ENCODE data around the gene CFAP97D2. TPM values are rescaled to one million over a fixed set of nuclear protein-coding genes. Genes with fewer than 3 reads are reported as not detected.
"Not testable (repeated sequence)": the region's sequence is repeated elsewhere in the genome, so short reads cannot be mapped to it uniquely, and the experiment has no call there.

CFAP97D2 gene
- total RNA-seq, 1 donor from 2014 or later = 7.5 TPM

DNA sequence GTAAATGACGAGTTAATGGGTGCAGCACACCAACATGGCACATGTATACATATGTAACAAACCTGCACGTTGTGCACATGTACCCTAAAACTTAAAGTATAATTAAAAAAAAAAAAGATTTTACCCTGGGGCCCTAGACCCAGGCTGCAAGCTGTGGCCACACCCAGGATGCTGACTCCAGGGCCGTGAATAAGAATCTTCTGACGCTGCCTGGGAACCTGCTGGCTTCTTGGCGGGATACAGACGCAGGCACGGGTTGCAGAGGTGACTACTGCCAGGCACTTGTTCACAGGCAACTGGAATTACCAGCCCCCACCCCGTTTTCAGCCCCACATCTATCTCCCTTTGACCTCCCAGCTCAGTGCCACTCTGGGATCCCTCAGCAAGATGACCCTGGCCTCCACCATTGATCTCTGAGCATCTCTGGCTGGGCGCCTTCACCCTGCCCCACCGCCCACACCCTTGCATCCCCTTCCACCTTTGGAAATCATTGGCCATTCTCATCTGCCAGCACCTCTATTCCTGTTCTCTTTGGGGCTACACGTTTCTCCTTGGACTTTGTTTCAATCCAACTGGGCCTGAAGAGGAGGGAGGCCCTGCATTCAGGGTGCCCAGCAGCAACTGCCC is 21.1 kb upstream of the CFAP97D2 start:
- DNase-seq (ENCODE audit: low spot score) = no peak

DNA sequence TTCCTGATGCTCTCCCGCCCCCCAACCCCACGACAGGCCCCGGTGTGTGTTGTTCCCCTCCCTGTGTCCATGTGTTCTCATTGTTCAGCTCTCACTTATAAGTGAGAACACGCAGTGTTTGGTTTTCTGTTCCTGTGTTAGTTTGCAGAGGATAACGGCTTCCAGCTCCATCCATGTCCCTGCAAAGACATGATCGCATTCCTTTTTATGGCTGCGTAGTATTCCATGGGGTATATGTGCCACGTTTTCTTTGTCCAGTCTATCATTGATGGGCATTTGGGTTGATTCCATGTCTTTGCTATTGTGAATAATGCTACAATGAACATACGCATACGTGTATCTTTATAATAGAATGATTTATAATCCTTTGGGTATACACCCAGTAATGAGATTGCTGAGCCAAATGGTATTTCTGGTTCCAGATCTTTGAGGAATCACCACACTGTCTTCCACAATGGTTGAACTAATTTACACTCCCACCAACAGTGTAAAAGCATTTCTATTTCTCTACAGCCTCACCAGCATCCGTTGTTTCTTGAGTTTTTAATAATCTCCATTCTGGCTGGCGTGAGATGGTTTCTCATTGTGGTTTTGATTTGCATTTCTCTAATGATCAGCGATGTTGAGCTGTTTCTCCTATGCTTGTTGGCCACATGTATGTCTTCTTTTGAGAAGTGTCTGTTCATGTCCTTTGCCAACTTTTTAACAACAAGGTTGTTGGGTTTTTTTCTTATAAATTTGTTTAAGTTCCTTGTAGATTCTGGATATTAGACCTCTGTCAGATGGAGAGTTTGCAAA is 20.0 kb upstream of the CFAP97D2 start:
- not testable (repeated sequence) for DNase-seq (ENCODE audit: low spot score)

DNA sequence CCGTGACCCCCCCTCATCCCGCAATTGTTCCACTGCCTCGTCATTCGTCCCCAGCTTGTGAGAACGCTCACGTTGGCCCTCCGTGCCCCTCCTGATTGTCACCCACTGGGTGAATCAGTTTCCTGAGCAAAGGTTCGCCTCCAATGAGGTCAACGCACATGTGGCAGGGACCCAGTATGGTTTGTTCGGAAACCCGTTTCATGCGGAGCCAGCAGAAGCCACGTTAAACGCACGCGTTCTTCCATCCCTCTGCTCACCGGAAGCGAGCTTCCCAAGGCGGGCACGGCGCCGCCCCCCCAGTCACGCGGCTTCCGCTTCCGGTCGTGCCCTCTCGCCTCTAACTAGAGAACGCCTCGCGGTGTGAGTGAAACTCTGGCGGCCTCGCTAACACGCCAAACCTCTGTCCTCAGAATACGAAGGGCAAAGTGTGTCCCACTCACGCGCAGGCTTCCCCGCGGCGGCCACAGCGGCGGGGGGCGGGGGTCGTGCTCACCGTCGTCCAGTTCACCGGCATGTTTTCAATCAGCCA is 18.0 kb upstream of the CFAP97D2 start:
- no peak for DNase-seq (ENCODE audit: low spot score)

DNA sequence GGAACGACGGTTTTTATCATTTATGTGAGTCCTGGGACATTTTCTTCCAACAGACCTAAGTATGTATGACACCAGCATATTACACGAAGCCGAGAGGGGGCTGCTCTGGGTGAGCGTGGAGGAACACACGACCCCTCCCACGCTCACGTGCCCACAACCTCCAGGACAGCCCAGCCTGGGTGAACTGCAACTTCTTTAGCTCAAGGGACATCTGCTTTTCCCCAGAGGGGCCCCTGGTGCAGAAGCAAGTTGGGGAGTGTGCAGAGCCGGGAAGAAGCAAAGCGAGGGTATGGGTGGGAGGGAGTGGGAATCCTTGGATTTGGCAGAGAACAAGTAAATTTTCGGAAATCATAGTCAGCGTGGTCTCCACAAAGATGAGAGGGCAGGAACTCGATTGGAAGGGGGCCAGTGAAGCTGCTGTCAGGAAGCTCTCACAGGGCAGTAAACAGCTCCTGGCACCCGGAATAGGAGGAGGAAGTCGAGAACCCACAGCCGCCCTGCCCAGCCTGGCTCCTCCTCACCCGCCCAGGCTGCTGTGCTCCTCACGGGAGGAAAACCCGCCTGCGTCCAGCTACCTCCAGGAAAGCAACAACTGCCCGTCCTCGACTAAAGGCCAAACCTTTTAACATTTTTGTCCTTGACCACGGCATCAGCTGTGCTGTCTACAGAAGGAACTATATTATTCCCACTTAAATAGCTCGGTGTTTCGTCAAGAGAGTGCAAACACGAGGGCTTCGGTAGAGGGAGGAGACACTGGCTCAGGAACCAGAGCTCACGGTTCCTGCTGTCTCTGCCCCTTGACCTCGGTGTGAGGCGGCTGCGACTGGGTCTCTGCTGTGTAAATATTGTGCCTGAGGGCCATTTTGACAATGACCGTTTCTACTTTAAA is 17.2 kb upstream of the CFAP97D2 start:
- DNase-seq (ENCODE audit: low spot score) = peak; percentile 43

DNA sequence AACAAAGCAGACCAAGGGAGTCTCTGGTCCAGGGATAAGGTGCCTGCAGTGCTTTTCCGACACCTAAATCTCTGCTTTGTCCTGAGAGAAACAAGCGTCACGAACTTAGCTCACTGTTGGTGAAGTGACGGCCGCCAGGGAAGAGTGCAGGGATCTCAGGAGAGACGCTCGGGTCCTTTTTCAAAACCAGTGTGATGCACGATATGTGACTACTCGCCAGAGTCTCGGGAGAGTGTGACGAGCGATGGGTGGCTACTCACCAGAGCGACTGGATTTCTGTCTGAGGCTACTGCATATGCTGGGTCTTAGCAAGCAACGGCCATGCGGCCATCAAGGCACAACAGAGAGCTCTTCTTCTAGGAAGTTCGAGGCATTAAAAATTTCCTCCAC is 16.5 kb upstream of the CFAP97D2 start:
- no peak for DNase-seq (ENCODE audit: low spot score)

DNA sequence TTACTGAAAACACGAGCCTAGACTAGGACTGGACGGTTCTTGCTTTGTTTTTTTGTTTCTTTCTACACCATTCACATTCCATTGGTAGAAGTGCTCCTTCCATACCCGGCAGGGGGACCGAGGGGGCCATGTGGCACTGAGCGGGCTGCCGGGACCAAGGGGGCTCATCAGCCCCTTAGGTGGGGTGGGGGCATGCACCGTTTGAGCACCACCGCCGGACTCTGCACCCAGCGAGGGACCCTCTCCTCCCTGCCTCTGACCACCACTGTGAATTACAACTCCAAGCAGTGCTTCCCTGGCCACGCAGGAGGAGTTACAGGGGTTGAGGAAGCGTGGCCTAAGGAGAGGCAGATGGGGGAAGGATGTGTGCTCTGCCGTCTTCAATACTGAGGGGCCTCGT is 15.0 kb upstream of the CFAP97D2 start:
- no peak for DNase-seq (ENCODE audit: low spot score)

DNA sequence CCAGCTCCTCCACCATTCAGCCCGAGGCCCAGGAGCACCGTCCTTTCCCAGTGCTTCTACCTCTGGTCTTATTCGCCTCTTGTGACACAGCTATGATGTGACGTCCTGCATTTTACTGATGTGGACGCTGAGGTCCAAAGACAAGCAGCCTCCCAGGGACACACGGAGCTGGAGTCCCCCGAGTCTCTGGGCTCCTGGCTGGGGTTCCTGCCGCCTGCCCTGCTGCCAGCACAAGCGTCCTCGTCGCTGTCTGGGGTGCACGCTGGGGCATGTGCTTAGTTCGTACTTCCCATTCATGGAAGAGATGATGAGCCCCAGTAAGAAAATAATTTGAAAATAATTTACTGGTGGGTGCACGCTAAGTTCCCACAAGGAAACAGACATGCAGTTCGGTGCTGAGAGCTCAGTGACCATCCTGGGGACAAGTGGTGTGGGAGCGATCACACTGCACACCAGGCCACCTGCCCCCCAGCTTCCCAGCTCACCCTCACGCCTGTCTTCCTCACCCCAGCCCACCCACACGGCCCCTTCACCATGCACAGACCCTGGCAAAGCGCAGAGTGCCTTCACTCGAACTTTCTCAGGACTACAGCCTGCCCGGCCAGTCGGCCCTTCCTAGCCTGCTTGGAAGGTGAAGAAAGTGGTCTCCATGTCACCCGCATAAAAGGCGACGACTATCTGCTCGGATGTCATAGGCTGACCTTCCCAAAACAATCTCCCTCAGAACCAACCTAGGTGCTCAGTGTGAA is 14.2 kb upstream of the CFAP97D2 start:
- no peak for DNase-seq (ENCODE audit: low spot score)

DNA sequence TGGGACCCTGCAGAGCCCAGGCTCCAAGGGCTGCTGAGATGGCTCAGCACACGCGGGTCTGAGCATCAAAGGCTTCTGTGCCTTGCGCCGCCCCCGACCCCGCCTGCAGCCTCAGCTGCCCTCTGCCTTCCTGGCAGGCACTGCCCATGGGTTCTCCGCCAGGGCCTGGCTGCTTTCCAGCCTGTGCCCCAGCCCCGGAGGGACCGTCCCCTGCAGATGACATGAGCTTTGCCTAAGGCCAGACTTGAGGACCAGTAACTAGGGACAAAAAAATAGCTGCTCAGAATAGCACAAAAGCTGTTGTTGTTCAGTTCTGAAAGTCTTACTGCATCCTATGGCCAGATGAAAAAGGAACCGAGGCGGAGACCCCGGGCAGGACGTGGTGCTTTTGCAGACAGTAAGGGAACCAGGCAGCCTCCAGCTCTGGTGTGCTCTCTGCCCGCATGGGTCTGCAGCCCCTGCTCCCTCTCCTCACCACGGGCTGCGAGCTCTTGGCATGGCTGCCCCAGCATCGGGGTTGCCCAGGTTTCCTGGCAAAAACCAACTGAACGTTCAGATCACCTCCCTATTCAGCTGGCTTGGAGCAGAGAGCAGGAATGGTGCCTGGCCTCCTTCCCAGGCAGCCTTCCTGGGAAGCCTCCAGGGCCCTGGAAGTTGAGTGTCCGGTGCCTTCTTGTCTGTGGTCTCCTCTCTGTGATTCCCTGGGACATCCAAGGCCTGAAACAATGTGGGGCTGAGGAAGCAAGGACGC is 12.5 kb upstream of the CFAP97D2 start:
- DNase-seq (ENCODE audit: low spot score) = no peak

DNA sequence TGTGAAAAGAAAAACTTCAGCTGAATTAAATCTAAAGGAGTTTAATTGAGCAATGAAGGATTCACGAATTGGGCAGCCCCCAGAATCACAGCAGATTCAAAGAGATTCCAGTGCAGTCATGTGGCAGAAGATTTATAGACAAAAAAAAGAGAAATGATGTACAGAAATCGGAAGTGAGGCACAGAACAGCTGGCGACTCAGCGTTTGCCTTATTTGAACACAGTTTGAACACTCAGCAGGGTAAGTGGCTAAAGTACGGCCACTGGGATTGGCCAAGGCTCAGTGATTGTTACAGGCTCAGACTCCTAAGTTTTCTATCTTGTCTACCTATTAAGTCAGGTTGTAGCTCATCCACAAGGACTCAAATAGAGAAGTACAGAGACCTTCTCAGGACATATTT is 11.6 kb upstream of the CFAP97D2 start:
- DNase-seq (ENCODE audit: low spot score) = peak; percentile 19

DNA sequence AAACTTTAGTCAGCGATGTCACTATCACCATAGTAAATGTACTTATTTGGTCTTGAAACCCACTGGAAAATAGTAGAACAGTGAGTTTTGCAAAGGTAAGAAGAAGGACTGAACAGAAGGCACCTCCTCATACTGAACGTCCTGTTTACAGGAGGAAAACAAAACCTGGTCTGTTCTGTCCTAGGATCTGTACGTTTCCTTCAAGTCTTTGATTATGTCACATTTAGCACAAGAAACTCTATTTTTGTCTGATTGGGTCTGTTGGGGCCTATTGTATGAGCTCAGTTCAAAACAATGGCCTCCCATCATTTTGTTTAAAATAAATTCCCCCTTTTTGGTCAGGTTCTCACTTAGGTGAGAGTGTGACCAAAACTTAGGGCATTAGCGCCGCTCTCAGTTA is 11.2 kb upstream of the CFAP97D2 start:
- DNase-seq (ENCODE audit: low spot score) = no peak

DNA sequence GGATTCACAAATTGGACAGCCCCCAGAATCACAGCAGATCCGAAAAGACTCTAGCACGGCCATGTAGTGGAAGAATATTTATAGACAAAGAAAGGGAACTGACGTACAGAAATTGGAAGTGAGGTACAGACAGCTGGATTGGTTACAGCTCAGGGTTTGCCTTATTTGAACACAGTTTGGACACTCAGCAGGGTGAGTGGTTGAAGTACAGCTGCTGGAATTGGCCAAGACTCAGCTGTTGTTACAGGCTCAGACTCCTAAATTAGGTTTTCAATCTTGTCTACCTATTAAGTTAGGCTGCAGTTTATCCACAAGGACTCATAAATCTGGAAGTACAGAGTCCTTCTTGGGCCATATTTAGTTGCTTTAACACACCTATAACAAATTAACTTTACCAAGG is 5.8 kb upstream of the CFAP97D2 start:
- no peak for DNase-seq (ENCODE audit: low spot score)

DNA sequence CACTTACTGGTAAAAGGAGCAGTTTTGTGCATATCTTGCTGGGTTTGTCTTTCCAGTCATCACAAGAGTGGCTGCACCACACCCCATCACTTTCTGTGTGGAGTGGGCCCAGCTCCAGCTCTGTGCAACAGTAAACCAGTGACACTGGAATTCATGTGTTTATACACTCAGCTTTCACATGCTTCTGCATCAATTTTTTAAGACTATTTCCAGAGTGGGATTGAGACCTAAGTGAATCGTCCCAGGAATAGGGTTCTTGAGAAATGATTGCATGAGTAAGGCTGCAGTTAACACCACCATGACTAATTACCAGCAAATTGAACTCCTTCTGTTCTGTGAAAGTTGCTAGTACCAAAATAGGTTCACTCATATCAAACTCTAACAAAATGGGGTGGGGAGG is 5.3 kb upstream of the CFAP97D2 start:
- no peak for DNase-seq (ENCODE audit: low spot score)

DNA sequence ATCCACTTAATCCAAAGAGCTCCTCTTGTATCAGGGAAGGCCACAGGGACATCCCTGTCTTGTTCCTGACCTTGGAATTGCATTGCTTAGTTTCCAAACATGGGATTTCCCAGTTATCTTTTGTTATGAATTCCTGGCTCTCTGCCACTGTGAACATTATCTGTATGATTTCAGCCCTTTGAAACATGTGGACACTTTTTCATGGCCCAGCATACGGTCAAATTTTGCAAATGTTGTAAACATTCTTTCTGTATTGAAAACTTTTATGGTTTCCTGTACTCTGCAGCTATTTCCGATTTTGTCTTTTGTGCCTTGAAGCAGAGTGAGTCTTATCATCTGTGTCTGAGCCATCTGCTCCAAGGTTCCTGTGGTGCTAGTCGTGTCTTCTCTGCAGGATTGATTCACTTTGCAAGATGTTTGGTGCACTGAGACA is 4.5 kb upstream of the CFAP97D2 start:
- peak; percentile 22 for DNase-seq (ENCODE audit: low spot score)

DNA sequence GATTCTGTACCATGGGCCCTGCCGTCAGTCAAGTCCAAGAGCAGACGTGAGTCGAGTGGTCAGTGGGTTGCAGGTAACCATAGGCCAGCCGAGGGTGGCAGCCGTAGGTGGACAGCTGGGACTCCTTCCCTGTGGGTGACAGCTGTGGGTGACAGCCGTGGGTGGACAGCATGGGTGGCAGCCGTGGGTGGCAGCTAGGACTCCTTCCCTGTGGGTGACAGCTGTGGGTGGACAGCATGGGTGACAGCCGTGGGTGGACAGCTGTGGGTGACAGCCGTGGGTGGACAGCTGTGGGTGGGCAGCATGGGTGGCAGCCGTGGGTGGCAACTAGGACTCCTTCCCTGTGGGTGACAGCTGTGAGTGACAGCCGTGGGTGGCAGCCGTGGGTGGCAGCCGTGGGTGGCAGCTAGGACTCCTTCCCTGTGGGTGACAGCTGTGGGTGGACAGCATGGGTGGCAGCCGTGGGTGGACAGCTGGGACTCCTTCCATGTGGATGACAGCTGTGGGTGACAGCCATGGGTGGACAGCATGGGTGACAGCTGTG is 2.6 kb upstream of the CFAP97D2 start:
- not testable (repeated sequence) for DNase-seq (ENCODE audit: low spot score)

DNA sequence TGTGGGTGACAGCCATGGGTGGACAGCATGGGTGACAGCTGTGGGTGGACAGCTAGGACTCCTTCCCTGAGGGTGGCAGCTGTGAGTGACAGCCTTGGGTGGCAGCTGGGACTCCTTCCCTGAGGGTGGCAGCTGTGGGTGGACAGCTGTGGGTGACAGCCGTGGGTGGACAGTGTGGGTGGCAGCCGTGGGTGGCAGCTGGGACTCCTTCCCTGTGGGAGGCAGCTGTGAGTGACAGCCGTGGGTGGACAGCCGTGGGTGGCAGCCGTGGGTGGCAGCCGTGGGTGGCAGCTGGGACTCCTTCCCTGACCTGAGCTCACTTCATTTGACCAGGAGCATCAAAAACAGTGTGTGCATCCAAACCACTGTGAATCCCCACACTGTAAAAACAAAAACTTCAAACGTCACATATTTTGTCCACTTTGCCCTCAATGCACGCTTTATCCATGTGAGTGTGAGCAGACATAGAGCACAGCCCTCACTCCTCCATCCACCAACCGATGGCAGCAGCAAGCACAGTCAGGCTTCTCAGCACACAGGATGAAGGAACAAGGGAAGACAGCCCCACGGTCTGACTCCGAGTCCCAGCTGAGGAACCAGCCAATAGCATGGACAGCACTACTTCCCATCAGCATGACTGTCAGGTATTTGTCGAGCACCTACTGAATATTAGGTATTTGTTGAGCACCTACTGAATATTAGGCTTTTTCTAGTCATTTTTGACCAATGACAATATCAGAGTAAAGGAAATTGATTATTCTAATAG is 1.6 kb upstream of the CFAP97D2 start:
- DNase-seq (ENCODE audit: low spot score) = no peak

DNA sequence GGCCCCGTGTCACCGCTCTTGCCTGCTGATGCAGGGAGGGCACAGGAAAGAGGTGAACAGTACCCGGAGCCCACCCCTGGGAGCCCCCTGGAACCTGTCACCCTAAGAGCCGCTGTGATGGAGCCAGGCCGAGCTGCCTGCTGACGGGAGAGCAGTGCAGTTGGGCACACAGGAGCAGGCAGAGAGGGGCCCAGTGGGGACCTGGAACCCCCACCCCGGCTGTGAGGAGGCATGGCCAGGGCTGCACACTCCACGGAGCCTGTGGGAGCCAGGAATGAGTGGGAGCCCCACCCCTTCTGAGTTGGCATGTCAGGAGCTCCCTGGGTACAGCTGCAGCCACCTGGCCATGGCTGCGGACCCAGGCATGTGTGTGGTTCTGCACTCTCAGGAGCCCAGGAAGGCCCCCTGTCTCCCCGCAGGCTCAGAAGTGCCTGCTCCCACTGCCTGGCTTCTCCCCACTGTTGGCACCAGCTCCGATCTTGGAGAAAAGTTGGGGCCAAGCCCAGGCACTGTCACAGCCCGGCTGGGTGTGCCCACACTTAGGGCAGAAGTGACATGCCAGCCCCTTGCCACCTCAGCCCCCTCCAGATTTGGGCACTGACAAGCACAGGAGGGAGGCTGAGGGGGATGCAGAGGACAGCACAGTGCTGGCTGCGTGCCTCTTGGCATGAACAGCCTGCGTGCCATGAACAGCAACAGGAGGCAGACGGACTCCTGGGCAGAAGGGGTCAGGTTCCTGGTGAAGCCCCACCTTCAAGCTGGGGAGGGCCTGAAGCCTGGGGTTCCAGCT is 6.3 kb downstream of the CFAP97D2 start:
- no peak for DNase-seq (ENCODE audit: low spot score)

DNA sequence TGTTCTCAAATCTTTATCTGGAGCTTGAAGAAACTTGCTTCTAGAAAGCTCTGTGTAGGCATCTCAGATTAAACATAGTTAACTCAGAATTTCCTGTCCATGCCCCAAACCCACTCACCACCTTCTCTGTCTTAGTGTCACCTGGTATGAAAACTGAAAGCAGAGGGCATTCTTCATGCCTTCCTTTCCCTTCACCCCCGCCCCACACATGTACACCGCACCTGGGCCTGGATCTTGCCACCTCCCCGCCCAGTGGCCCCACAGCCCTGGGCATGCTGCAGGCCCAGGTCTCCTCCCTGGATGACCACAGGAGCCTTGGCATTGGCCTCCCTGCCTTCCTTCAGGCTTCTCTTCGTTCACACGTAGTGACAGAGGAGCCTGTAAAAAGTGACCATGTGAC is 15.8 kb downstream of the CFAP97D2 start:
- no peak for DNase-seq (ENCODE audit: low spot score)

DNA sequence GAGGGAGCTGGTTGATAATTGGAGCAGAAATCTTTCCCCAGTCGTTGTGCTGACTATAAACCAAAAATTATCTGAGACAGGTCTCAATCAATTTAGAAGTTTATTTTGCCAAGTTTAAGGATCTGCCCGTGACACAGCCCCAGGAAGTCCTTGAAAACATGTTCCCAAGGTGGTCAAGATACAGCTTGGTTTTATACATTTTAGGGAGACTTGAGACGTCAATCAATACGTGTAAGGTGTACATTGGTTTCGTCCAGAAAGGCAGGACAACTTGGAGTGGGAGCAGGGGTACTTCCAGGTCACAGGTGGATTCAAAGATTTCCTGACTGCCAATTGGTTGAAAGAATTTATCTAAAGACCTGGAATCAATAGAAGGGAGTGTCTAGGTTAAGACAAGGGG is 17.6 kb downstream of the CFAP97D2 start:
- DNase-seq (ENCODE audit: low spot score) = no peak

DNA sequence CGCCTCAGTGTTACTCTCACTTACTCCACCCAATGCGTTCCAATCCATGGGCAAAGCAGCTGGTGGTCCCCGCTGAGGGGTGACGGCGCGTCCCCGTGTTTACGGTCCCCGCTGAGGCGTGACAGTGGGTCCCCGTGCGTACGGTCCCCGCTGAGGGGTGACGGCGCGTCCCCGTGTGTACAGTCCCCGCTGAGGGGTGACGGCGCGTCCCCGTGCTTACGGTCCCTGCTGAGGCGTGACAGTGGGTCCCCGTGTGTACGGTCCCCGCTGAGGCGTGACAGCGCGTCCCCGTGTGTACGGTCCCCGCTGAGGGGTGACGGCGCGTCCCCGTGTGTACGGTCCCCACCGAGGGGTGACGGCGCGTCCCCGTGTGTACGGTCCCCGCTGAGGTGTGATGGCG is 19.5 kb downstream of the CFAP97D2 start:
- DNase-seq (ENCODE audit: low spot score) = no peak
